Keratinocyte (primary cell): ENCODE data around the gene HSP90AB1.

Source experiments
- EZH2 ChIP-seq: IDR thresholded peaks from one replicate; pipeline ENCODE4 v1.6.1; 2012; ENCODE audit warnings: inconsistent platforms, mild to moderate bottlenecking, low read length, moderate library complexity
- TF ChIP-seq, protein P1 (sequence below), 3 experiments: IDR thresholded peaks in 1 of 3; conservative IDR thresholded peaks in 1 of 3; optimal IDR thresholded peaks in 1 of 3; 2 replicates in 2 of 3; 3 replicates in 1 of 3; pipeline versions ENCODE3 to v1.5.1; 2011; ENCODE audit warnings: low read length in 3 of 3, mild to moderate bottlenecking in 3 of 3, moderate library complexity in 2 of 3, control low read depth in 1 of 3, inconsistent platforms in 1 of 3; ENCODE audit not compliant: insufficient read depth in 2 of 3; ENCODE audit errors: extremely low read depth in 1 of 3

DNA sequence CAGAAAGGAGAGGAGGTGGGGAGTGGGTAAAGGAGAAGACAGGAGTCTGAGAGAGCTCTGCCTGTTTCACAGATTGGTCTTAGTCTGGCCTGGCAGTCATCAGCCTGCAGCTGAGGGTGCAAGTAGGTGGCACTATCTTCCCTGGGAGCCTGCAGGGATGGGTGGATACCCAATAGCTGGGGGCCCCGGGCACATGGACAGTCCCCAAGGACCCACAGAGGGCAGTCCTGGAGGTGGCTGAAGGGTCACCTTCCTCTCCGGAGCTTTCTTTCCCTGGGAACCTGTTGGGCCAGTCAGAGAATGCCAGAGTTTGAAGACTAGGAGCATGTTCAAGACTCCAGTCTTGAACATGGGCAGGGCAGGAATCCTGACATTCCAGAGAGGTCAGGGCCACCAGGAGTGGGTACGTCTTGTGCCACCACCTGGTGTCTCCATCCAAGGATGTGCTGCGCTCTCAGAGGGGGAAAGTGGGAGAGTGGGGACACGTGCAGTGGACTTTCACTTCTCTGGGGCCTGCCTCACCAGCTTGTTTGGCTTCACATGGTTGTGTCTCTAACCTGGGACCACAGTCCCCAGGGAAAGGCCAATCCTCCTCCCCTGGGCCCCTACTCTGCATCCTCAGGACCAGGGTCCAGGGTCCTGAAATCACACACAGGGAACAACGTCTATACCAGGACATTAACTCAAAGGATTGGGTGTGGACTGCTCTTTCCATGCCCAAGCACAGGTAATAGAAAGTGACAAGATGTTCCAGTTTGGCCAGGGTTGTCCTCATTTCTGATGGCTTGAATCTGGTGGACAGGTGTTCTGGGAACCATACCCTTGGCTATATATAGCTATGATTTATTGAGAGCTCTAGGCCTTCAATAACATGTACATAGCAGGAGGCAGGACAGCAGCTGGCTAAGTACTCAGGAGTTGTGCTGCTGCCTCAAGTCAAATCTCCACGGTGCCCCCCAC is 48.2 kb downstream of the HSP90AB1 start:
- TF ChIP-seq EZH2: peak; percentile 21
- TF ChIP-seq, protein P1, sequence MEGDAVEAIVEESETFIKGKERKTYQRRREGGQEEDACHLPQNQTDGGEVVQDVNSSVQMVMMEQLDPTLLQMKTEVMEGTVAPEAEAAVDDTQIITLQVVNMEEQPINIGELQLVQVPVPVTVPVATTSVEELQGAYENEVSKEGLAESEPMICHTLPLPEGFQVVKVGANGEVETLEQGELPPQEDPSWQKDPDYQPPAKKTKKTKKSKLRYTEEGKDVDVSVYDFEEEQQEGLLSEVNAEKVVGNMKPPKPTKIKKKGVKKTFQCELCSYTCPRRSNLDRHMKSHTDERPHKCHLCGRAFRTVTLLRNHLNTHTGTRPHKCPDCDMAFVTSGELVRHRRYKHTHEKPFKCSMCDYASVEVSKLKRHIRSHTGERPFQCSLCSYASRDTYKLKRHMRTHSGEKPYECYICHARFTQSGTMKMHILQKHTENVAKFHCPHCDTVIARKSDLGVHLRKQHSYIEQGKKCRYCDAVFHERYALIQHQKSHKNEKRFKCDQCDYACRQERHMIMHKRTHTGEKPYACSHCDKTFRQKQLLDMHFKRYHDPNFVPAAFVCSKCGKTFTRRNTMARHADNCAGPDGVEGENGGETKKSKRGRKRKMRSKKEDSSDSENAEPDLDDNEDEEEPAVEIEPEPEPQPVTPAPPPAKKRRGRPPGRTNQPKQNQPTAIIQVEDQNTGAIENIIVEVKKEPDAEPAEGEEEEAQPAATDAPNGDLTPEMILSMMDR (optimal IDR thresholded peaks at IDR 0.05 in 1 of 3, IDR thresholded peaks at IDR 0.05 in 1 of 3, conservative IDR thresholded peaks at IDR 0.05 in 1 of 3; ENCODE audit: extremely low read depth in 1 of 3, insufficient read depth in 2 of 3, low read length in 3 of 3): no peak
